K562 (cell line): ENCODE measurements around the gene ATP6V0C. TPM values are rescaled to one million over a fixed set of nuclear protein-coding genes. Genes with fewer than 3 reads are reported as not detected.

Experiments
- ARID1B ChIP-seq: fragments of 450-650 bp; IDR thresholded peaks from 2 replicates; pipeline ENCODE4 v1.6.1; 2016; ENCODE audit warnings: antibody characterized with exemption, mild to moderate bottlenecking, inconsistent platforms
- CCNT2 ChIP-seq: IDR thresholded peaks from 2 replicates; pipeline ENCODE4 v1.6.1; 2011; ENCODE audit warnings: borderline replicate concordance, low read depth, mild to moderate bottlenecking, moderate library complexity, mixed read lengths, low read length; ENCODE audit not compliant: insufficient read length; ENCODE audit errors: extremely low read depth
- CTBP1 ChIP-seq: fragments of 450-650 bp; IDR thresholded peaks from 2 replicates; pipeline ENCODE4 v1.6.1; 2016; ENCODE audit warnings: borderline replicate concordance
- FOXK2 ChIP-seq, 2 experiments: fragments of 450-650 bp; IDR thresholded peaks in 1 of 2; conservative IDR thresholded peaks in 1 of 2; 2 replicates each; pipeline ENCODE4 v1.6.1; 2016; ENCODE audit warnings: low read depth in 2 of 2, mild to moderate bottlenecking in 1 of 2
- JUN ChIP-seq, 2 experiments: sonication (generic) in 1 of 2; formaldehyde crosslinking in 1 of 2; IDR thresholded peaks; 2 replicates each; pipeline versions ENCODE4 v1.6.1 to v1.8.0; 2012 to 2022; ENCODE audit warnings: borderline replicate concordance in 2 of 2, mild to moderate bottlenecking in 2 of 2, improper control_type of control experiment in 1 of 2, low read depth in 1 of 2, low read length in 1 of 2, missing genetic modification reagents in 1 of 2
- MITF ChIP-seq: IDR thresholded peaks from 2 replicates; pipeline ENCODE4 v1.6.1; 2014; ENCODE audit warnings: antibody characterized with exemption
- NFRKB ChIP-seq: fragments of 450-650 bp; IDR thresholded peaks from 2 replicates; pipeline ENCODE4 v1.6.1; 2016; ENCODE audit warnings: low read depth
- POLR2G ChIP-seq: fragments of 200-400 bp; formaldehyde crosslinking; IDR thresholded peaks from 2 replicates; pipeline ENCODE4 v1.6.1; 2017; ENCODE audit warnings: low read depth, mild to moderate bottlenecking, antibody characterized with exemption, low read length, moderate library complexity
- PRDM10 ChIP-seq: fragments of 450-650 bp; IDR thresholded peaks from 2 replicates; pipeline ENCODE4 v1.6.1; 2018; ENCODE audit not compliant: partially characterized antibody
- PREB ChIP-seq: sonication (generic); formaldehyde crosslinking; IDR thresholded peaks from 2 replicates; pipeline ENCODE4 v1.8.1; 2023; ENCODE audit warnings: mild to moderate bottlenecking, missing genetic modification reagents
- TOE1 ChIP-seq, 2 experiments: fragments of 450-650 bp in 1 of 2; sonication (generic) in 1 of 2; formaldehyde crosslinking in 1 of 2; IDR thresholded peaks; 2 replicates each; pipeline versions ENCODE4 v1.7.1 to v1.8.0; 2016 to 2022; ENCODE audit warnings: borderline replicate concordance in 2 of 2, mild to moderate bottlenecking in 2 of 2, antibody characterized with exemption in 1 of 2, inconsistent platforms in 1 of 2, low read depth in 1 of 2, missing genetic modification reagents in 1 of 2, moderate library complexity in 1 of 2
- VEZF1 ChIP-seq: fragments of 200-800 bp; sonication (Bioruptor generic); IDR thresholded peaks from 2 replicates; pipeline ENCODE4 v1.6.1; 2017; ENCODE audit warnings: missing genetic modification characterization, missing compliant biosample characterization
- ZFP1 ChIP-seq: fragments of 450-650 bp; formaldehyde crosslinking; IDR thresholded peaks from 2 replicates; pipeline ENCODE4 v1.4.0; 2020; ENCODE audit warnings: mild to moderate bottlenecking, mixed read lengths
- ZFX ChIP-seq: sonication (generic); formaldehyde crosslinking; IDR thresholded peaks from 2 replicates; pipeline ENCODE4 v1.8.0; 2022; ENCODE audit warnings: mild to moderate bottlenecking, missing genetic modification reagents, moderate library complexity
- ZNF444 ChIP-seq: fragments of 250-450 bp; sonication (Bioruptor Pico); IDR thresholded peaks from 2 replicates; pipeline ENCODE4 v1.4.0; 2020; ENCODE audit warnings: mild to moderate bottlenecking, moderate library complexity
- ZNF589 ChIP-seq: fragments of 200-800 bp; sonication (Bioruptor generic); IDR thresholded peaks from 2 replicates; pipeline ENCODE4 v1.6.1; 2016; ENCODE audit warnings: low read depth, missing genetic modification characterization, missing compliant biosample characterization
- ZNF76 ChIP-seq: fragments of 250-450 bp; sonication (Bioruptor Pico); IDR thresholded peaks from 2 replicates; pipeline ENCODE4 v1.4.0; 2020; ENCODE audit warnings: mild to moderate bottlenecking, moderate library complexity, borderline replicate concordance
- polyA plus RNA-seq, 8 experiments: library from polyadenylated mRNA; depleted of rRNA in 4 of 8; stranded (reverse) in 5 of 8; unstranded in 3 of 8; fragments of >200 nt; fragmentation: Nextera tagmentation in 2 of 8; fragmentation: Illumina TruSeq in 1 of 8; extraction: Ambion mirVana in 2 of 8; extraction: Trizol in 1 of 8; gene quantifications; 2 replicates each; pipeline versions ENCODE4 v1.2.1 to v1.2.3, GENCODE V29; 2011 to 2014; ENCODE audit warnings: inconsistent platforms in 1 of 8, missing spikeins in 1 of 8
- total RNA-seq, 7 experiments: library from RNA; depleted of rRNA in 6 of 7; stranded (reverse); fragments of >200 nt in 6 of 7; fragmentation: Illumina TruSeq in 2 of 7; extraction: Trizol in 2 of 7; gene quantifications; 2 replicates each; pipeline versions ENCODE4 v1.2.1 to v1.2.3, GENCODE V29; 2011 to 2021; ENCODE audit warnings: low replicate concordance in 1 of 7

ATP6V0C gene
- total and polyA plus RNA-seq, 9 of the 15 experiments (the other 6 are each of a cell fraction or from before 2014, with no cell fraction given) = 2.9 to 228 (median 22.7) TPM

- TF ChIP-seq CCNT2 = peak; percentile 17
- TF ChIP-seq POLR2G = 0 out of 2 replicates have a peak, but pooled peaks have one; percentile 29
- peak; percentile 69 for TF ChIP-seq PRDM10
- peak; percentile 66; the same call in 1 of the 2 replicates for TF ChIP-seq JUN (IDR thresholded peaks at IDR 0.05; ENCODE audit: borderline replicate concordance, low read depth, low read length)
- TF ChIP-seq JUN (CRISPR knock-in tag; IDR thresholded peaks at IDR 0.05; ENCODE audit: borderline replicate concordance) = no peak
- 0 out of 2 replicates have a peak, but pooled peaks have one; percentile 42 for TF ChIP-seq ZNF589 (CRISPR knock-in tag)
- TF ChIP-seq ARID1B = peak; percentile 26
- no peak for TF ChIP-seq ZFP1 (CRISPR knock-in tag)
- peak; percentile 89 for TF ChIP-seq VEZF1 (CRISPR knock-in tag)
- no peak for TF ChIP-seq ZNF76 (CRISPR knock-in tag)
- 0 out of 2 replicates have a peak, but pooled peaks have one; percentile 43 for TF ChIP-seq ZFX (CRISPR knock-in tag)
- TF ChIP-seq ZNF444 (CRISPR knock-in tag) = peak; percentile 96
- TF ChIP-seq CTBP1 = 0 out of 2 replicates have a peak, but pooled peaks have one; percentile 11
- no peak for TF ChIP-seq PREB (CRISPR knock-in tag)
- TF ChIP-seq FOXK2 (conservative IDR thresholded peaks at IDR 0.05 in 1 of 2, IDR thresholded peaks at IDR 0.05 in 1 of 2; ENCODE audit: low read depth in 2 of 2) = peak; percentile 39 to 50; a peak in 1 of 4 replicates
- TF ChIP-seq NFRKB = 0 out of 2 replicates have a peak, but pooled peaks have one; percentile 29
- no peak; the same call in none of the 2 replicates for TF ChIP-seq TOE1 (IDR thresholded peaks at IDR 0.05; ENCODE audit: borderline replicate concordance)
- TF ChIP-seq TOE1 (CRISPR knock-in tag; IDR thresholded peaks at IDR 0.05; ENCODE audit: borderline replicate concordance, low read depth) = 0 out of 2 replicates have a peak, but pooled peaks have one; percentile 27
- TF ChIP-seq MITF = 0 out of 2 replicates have a peak, but pooled peaks have one; percentile 66
Measured at GRCh38 chr16:2511128-2511800, 2.5 kb upstream of the ATP6V0C start (continued).
